Stimulated activated CD8-positive, alpha-beta memory T cell treated with anti-CD3 and anti-CD28 coated beads, Interleukin-15, amount 100 ng/mL, for 4 hours (primary cell): ENCODE measurements around the gene CCDC50.

Experiments used
- DNase-seq, 2 donors: peaks; one replicate each; pipeline ENCODE4 v3.0.0-alpha.2; 2020; ENCODE audit warnings: low read depth in 2 of 2

CCDC50 gene

DNA sequence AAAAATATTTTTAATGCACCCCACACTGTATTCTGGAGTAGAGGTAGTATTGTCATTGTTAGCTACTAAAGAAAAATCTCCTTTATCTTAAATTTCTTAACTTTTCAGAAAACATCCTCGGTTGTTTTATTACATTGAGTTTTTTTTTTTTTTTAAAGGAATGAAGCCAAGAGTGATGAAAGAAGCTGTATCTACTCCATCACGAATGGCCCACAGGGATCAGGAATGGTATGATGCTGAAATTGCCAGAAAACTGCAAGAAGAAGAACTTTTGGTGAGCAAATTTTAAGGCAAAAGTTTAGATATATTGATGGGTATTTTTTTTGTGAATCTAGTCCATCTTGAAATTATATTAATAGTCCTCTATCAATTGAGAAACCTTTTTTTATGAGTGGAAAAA is 50.8 kb downstream of the CCDC50 start:
- DNase-seq: no peak

GRCh38 chr3:191381303-191381702 is 52.1 kb downstream of the CCDC50 start:
- no peak for DNase-seq

GRCh38 chr3:191382661-191383060 is 53.5 kb downstream of the CCDC50 start:
- DNase-seq: no peak

DNA sequence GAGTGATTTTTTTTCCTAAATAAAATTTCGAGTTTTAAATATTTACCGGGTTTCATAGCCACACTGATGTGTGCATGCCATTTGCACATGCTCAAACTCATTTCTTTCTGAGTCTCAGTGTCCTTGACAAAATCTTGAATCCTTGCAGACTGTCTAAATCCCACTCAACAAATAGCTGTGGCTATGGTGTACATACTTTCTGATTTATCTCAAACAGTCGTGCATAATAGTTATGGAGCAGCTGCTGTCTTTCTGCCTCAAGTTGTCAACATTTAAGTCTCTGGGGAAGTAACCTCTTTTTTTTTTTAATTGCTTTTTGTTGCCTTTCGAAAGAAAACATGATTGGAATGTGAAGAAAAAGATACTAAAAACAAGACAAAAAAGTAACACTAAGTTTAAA is 53.9 kb downstream of the CCDC50 start:
- DNase-seq: no peak

- DNase-seq: no peak
Measured at GRCh38 chr3:191385101-191385500, 55.9 kb downstream of the CCDC50 start.

GRCh38 chr3:191387441-191388077 is 58.4 kb downstream of the CCDC50 start:
- DNase-seq: no peak

- no peak for DNase-seq
Measured at GRCh38 chr3:191388823-191389222, 59.6 kb downstream of the CCDC50 start.

DNA sequence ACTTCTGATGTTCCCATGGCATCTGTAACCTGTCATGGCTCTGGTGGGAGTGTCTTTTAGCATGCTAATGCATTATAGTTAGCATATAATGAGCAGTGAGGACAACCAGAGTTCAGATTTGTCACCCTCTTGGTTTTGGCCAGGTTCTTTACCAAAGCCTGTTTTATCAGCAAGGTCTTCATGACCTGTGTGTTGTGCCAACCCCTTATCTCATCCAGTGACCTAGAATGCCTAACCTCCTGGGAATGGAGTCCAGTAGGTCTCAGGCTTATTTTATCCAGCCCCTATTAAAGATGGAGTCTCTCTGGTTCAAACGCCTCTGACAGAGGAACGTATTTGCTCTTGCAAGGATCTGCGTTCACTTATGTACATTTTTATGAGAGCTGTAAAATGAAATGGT is 61.4 kb downstream of the CCDC50 start:
- DNase-seq: no peak

DNA sequence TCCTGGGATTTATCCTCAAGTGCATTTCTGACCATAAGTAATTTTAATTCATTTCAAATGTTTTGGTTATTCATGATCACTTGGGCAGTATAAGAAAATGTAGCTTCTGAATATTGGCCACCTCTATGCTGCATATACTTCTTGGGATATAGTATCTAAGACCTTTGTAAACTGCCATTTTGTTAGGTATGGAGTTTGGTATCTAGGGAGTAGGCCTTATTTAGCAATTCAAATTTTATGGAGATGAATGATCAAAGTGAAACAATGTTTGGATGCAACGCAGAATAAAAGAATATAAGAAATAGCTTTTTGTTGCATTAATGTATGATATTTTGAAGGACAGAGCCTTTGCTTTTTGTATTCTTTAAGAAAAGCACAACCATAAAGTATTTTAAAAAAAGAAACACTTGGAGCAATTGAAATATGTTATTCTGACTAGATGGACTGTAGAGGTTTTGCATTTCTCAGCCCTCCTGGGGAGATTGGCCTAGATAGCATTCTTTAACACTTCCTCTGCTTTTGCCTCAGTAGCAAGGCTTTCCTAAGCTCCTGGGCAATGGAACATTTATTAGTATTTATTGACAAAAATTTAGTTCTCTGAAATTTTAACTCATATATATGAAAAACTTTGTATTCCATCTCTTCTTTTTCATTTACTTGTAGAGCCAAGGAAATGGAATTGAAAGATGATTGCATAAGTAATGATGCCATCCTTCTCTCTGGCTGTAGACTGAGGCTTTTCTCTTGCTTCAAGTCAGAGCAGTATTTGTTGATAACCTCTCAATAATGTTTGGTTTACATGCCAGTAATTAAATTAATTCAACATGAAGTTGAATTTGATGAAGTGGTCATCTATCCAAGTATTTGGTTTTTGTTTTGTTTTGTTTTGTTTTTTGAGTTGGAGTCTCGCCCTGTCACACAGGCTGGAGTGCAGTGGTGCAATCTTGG is 62.9 kb downstream of the CCDC50 start:
- DNase-seq: no peak

DNA sequence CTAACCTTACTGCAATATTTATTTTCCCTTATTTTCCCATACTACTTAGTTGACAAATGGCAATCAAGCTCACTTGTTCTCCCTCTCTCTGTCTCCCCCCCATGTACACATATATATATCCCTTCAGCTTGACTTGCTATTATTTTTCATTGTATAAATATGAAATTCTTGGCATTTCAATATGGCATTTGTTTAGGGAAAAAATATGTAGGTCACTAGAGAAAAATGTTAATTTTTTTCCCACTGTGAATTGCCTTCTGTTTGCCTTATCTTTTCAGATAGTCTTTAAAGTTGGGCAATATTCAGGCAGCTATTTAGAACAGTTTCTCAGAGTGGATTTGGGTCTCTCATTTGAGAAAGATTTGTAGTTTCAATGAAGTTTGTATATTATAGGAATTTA is 64.0 kb downstream of the CCDC50 start:
- no peak for DNase-seq

DNA sequence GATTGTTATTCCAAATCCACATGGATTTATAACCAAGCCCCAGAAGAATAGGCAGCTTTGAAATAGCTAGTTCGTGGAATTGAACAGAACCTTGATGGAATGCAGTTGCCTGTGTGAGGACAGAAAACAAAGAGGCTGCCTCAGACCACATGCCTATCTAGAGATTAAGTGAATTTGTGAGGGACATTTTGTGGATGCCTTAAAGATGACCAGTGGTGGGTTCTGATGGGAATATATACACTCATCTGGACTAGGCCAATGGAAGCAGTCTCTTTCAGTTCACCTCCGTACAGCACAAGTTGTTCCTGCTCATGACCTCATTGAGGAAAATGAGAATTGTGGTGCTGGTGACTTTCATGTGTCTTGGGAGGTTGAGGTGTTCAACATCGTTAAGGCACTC is 68.6 kb downstream of the CCDC50 start:
- DNase-seq: no peak

DNA sequence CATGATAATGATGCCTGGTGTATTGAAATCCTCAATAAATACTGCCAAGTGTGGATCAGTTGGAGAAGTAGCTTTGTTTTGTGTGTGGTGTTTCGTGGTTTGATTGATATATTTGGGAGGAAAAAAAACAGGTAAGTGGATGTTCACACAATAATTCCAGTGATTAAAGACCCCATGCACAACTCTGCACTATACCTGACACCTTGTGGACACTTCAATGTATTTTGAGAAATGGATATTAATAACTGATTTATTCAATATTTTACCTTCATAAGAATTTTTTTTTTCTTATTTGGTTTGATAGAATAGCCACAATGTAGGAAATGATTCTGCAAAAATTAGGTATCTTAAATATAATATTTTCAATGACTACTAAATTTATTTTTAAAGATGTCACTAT is 69.4 kb downstream of the CCDC50 start:
- DNase-seq: no peak

GRCh38 chr3:191399918-191400317 is 70.7 kb downstream of the CCDC50 start:
- DNase-seq: no peak

DNA sequence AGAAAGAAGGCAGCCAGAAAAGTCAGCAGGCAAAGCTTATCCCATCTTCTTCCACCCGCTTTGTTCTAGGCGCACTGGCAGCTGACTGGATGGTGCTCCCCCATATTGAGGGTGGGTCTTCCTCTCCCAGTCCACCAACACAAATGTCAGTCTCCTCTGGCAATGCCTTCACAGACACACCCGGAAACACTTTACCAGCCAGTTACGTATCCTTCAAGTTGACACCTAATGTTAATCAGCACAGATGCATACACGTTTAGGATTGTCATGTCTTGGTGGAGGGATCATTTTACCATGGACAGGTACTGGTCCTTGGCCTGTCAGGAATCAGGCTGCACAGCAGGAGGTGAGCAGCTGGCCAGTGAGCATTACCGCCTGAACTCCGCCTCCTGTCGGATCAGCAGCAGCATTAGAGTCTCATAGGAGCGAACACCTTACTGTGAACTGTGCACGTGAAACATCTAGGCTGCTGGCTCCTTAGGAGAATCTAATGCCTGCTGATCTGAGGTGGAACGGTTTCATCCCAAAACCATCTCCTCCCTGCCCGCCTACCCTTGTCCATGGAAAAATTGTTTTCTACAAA is 72.7 kb downstream of the CCDC50 start:
- no peak for DNase-seq

GRCh38 chr3:191409791-191410359 is 80.7 kb downstream of the CCDC50 start:
- no peak for DNase-seq

DNA sequence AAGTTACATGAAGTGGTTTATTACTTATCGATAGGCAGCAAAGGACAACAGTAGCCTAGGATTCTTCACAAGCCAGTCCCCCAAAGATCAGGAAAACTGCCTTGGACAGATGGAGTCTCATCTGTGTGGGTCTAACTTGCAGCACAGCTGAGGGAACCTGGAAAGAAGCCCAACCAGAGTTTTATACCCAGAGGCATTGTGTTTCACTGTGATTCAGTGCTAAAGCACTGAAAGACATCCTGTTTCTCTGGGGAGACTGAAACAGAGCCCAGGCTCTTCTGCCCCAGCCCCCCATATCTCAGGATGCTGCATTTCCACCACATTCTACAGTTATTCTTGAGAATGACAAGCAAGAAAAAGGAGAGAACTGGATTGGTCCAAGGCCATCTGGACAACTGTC is 83.6 kb downstream of the CCDC50 start:
- DNase-seq: no peak

GRCh38 chr3:191414286-191414685 is 85.1 kb downstream of the CCDC50 start:
- no peak for DNase-seq

DNA sequence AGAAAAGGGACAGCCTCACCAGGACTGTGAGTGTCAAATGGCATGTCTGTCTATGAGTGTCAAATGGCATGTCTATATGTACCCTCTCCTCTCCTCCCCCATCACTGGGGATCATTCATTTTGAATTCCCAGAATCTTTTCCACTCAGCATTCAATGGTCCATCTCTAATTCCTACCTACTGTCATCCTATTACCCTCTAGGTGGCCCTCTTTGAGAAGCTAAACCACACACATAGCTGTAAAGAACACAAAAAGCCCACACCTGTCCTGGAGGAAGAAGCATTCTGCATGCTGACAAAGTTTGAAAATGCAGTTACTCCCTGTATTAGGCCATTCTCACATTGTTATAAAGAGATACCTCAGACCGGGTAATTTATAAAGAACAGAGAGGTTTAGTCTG is 85.5 kb downstream of the CCDC50 start:
- DNase-seq: no peak

GRCh38 chr3:191415566-191415965 is 86.4 kb downstream of the CCDC50 start:
- DNase-seq: no peak

GRCh38 chr3:191417457-191417729 is 88.2 kb downstream of the CCDC50 start:
- no peak for DNase-seq

DNA sequence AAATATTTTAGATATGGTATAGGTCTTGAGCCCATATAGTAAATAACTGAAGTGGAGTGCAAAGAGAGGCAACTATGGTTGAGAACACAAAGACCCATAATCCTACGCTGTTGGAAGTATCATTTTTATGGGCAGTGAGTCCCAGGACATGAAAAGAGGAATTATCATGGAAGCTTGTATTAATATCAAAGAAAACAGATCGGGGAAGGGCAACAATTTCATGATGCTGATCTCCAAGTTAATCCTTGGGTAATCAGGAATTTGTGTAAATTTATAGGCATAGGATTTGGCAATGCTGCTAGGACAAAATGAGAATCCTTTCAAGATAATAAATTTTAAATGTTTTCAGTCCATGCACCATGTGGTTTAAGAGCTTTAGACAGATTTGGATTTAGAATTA is 91.6 kb downstream of the CCDC50 start:
- no peak for DNase-seq

- no peak for DNase-seq
Measured at GRCh38 chr3:191424881-191425280, 95.7 kb downstream of the CCDC50 start.

DNA sequence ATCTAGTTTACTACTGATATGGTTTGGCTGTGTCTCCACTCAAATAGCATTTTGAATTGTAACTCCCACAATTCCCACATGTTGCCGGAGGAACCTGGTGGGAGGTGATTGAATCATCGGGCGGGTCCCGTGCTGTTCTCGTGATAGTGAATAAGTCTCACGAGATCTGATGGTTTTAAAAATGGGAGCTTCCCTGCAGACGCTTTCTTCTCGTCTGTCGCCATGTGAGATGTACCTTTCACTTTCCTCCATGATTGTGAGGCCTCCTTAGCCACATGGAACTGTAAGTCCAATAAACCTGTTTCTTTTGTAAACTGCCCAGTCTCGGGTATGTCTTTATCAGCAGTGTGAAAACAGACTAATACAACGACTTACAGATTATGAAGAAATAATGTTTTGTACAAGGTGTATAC is 96.1 kb downstream of the CCDC50 start:
- DNase-seq: no peak
